ENCODE data around the gene ASPM.

ASPM gene, protein sequence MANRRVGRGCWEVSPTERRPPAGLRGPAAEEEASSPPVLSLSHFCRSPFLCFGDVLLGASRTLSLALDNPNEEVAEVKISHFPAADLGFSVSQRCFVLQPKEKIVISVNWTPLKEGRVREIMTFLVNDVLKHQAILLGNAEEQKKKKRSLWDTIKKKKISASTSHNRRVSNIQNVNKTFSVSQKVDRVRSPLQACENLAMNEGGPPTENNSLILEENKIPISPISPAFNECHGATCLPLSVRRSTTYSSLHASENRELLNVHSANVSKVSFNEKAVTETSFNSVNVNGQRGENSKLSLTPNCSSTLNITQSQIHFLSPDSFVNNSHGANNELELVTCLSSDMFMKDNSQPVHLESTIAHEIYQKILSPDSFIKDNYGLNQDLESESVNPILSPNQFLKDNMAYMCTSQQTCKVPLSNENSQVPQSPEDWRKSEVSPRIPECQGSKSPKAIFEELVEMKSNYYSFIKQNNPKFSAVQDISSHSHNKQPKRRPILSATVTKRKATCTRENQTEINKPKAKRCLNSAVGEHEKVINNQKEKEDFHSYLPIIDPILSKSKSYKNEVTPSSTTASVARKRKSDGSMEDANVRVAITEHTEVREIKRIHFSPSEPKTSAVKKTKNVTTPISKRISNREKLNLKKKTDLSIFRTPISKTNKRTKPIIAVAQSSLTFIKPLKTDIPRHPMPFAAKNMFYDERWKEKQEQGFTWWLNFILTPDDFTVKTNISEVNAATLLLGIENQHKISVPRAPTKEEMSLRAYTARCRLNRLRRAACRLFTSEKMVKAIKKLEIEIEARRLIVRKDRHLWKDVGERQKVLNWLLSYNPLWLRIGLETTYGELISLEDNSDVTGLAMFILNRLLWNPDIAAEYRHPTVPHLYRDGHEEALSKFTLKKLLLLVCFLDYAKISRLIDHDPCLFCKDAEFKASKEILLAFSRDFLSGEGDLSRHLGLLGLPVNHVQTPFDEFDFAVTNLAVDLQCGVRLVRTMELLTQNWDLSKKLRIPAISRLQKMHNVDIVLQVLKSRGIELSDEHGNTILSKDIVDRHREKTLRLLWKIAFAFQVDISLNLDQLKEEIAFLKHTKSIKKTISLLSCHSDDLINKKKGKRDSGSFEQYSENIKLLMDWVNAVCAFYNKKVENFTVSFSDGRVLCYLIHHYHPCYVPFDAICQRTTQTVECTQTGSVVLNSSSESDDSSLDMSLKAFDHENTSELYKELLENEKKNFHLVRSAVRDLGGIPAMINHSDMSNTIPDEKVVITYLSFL (N-terminal part only)

GRCh38 chr1:197146101-197147095, at the start of gene ASPM:
Gene ASPM, minus strand, starts transcription at chr1:197146669. Its CDS starts 232 bp downstream, at chr1:197146437.
- H3K36me3 ChIP-seq (ENCODE audit: control insufficient read depth, low read depth, low read length), result peaks cover 22% of the 10 kb centered on the region
- peak within 1 kb of the TSS; percentile 84 for H3K4me3 ChIP-seq (ENCODE audit: low read length)
- H3K27me3 ChIP-seq (ENCODE audit: control insufficient read depth, insufficient read depth, low read length), result no peaks in the 10 kb centered on the region
- H3K9ac ChIP-seq (ENCODE audit: low read length), result peak within 1 kb of the TSS; percentile 96
- no peaks in the 10 kb centered on the region for H3K9me3 ChIP-seq (ENCODE audit: control insufficient read depth, low read depth, low read length)
- H3K4me1 ChIP-seq (ENCODE audit: control insufficient read depth, low read depth, low read length), result peaks cover 5% of the 10 kb centered on the region
- peak within 1 kb of the TSS; percentile 88 for H3K27ac ChIP-seq (ENCODE audit: low read length)

GRCh38 chr1:197195100-197195499, 48.6 kb upstream of the ASPM start:
- peaks cover 27% of the 10 kb centered on the region for H3K4me1 ChIP-seq (ENCODE audit: control insufficient read depth, low read depth, low read length)

GRCh38 chr1:197184190-197184589, 37.7 kb upstream of the ASPM start:
- H3K36me3 ChIP-seq (ENCODE audit: control insufficient read depth, low read depth, low read length), result peaks cover 29% of the 10 kb centered on the region

More at GRCh38 chr1:197195100-197195499, 48.6 kb upstream of the ASPM start:
- Histone ChIP-seq H3K4me3 (ENCODE audit: low read length) (no peak overlapping the region), H3K9me3 (ENCODE audit: control insufficient read depth, low read depth, low read length) (no peaks in the 10 kb centered on the region), H3K27ac (ENCODE audit: low read length) (no peak overlapping the region), H3K36me3 (ENCODE audit: control insufficient read depth, low read depth, low read length) (no peaks in the 10 kb centered on the region), H3K27me3 (ENCODE audit: control insufficient read depth, insufficient read depth, low read length) (no peaks in the 10 kb centered on the region), H3K9ac (ENCODE audit: low read length) (no peak overlapping the region)

DNA sequence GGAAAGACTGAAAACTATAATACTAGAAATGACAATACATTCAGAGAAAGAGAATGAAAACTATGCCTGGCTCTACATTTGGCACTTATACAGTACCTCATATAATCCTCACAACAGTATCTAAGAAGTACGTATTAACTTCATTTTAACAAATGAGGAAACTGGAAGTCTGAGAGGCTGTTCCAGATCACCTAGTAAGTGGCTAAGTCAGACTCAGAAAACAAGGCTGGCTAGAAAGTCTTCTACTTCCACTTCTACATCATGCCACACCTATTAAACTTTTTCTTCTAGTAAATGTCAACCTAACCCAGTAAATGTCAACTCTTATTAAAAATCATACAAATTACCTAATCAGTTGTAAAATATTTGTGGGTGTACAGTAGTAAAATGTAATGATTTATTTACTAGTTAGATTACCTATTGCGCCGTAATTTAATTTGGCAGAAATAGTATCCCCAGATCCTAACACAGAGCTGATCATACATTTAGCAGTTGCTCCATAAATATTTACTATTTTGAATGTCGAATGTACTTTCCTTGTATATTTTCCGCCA, 36.8 kb upstream of the ASPM start:
- Histone ChIP-seq H3K9me3 (ENCODE audit: control insufficient read depth, low read depth, low read length) (no peaks in the 10 kb centered on the region), H3K36me3 (ENCODE audit: control insufficient read depth, low read depth, low read length) (peaks cover 32% of the 10 kb centered on the region), H3K4me3 (ENCODE audit: low read length) (no peak overlapping the region), H3K9ac (ENCODE audit: low read length) (no peak overlapping the region), H3K27me3 (ENCODE audit: control insufficient read depth, insufficient read depth, low read length) (no peaks in the 10 kb centered on the region), H3K27ac (ENCODE audit: low read length) (no peak overlapping the region), H3K4me1 (ENCODE audit: control insufficient read depth, low read depth, low read length) (no peaks in the 10 kb centered on the region)

More at GRCh38 chr1:197184190-197184589, 37.7 kb upstream of the ASPM start:
- Histone ChIP-seq H3K4me3 (ENCODE audit: low read length) (no peak overlapping the region), H3K4me1 (ENCODE audit: control insufficient read depth, low read depth, low read length) (no peaks in the 10 kb centered on the region), H3K9ac (ENCODE audit: low read length) (no peak overlapping the region), H3K27ac (ENCODE audit: low read length) (no peak overlapping the region), H3K9me3 (ENCODE audit: control insufficient read depth, low read depth, low read length) (no peaks in the 10 kb centered on the region), H3K27me3 (ENCODE audit: control insufficient read depth, insufficient read depth, low read length) (no peaks in the 10 kb centered on the region)

GRCh38 chr1:197182716-197183115, 36.2 kb upstream of the ASPM start:
- H3K27me3 ChIP-seq (ENCODE audit: control insufficient read depth, insufficient read depth, low read length), result no peaks in the 10 kb centered on the region
- no peak overlapping the region for H3K9ac ChIP-seq (ENCODE audit: low read length)
- H3K4me3 ChIP-seq (ENCODE audit: low read length), result no peak overlapping the region
- no peaks in the 10 kb centered on the region for H3K4me1 ChIP-seq (ENCODE audit: control insufficient read depth, low read depth, low read length)
- no peaks in the 10 kb centered on the region for H3K9me3 ChIP-seq (ENCODE audit: control insufficient read depth, low read depth, low read length)
- peaks cover 27% of the 10 kb centered on the region for H3K36me3 ChIP-seq (ENCODE audit: control insufficient read depth, low read depth, low read length)
- no peak overlapping the region for H3K27ac ChIP-seq (ENCODE audit: low read length)

DNA sequence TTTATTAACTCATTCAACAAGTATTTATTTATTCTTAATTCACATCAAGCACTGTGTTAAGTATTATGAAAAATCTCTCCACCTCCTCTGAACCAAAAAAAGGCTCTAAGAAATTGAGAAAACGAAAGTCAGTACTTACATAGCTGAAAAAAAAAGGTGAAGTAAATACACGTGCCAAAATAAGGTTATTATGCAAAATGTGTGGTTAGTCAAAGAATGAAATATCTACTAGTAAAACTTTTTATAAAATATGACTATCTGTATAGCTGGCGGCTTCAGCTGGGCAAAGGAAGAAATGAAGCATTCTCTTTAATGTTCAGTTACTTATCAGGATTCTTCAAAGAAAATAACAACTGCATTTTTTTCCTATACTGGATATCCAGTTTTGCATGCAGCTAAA, 35.5 kb upstream of the ASPM start:
- no peak overlapping the region for H3K4me3 ChIP-seq (ENCODE audit: low read length)
- H3K9me3 ChIP-seq (ENCODE audit: control insufficient read depth, low read depth, low read length), result no peaks in the 10 kb centered on the region
- peaks cover 21% of the 10 kb centered on the region for H3K36me3 ChIP-seq (ENCODE audit: control insufficient read depth, low read depth, low read length)
- H3K27me3 ChIP-seq (ENCODE audit: control insufficient read depth, insufficient read depth, low read length), result no peaks in the 10 kb centered on the region
- H3K4me1 ChIP-seq (ENCODE audit: control insufficient read depth, low read depth, low read length), result no peaks in the 10 kb centered on the region
- no peak overlapping the region for H3K9ac ChIP-seq (ENCODE audit: low read length)
- H3K27ac ChIP-seq (ENCODE audit: low read length), result no peak overlapping the region

GRCh38 chr1:197180252-197180878, 33.9 kb upstream of the ASPM start:
- Histone ChIP-seq H3K27ac (ENCODE audit: low read length) (no peak overlapping the region), H3K36me3 (ENCODE audit: control insufficient read depth, low read depth, low read length) (peaks cover 22% of the 10 kb centered on the region)

DNA sequence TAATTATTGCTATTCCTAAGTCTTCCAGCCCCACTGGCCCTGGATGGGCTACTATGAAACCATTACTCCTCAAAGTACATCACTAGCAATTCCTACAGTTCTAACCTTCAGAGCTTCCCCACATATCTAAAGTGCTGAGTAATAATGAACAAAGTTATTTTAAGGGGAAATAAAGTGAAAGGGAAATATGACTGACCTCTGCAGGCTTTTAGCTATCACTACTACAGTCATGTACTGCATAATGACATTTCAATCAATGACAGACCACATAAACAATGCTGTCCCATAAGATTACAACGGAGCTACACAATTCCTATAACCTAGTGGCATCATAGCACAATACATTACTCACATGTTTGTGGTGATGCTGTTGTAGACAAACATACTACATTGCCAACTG, 32.5 kb upstream of the ASPM start:
- Histone ChIP-seq H3K9ac (ENCODE audit: low read length) (no peak overlapping the region), H3K9me3 (ENCODE audit: control insufficient read depth, low read depth, low read length) (no peaks in the 10 kb centered on the region), H3K27me3 (ENCODE audit: control insufficient read depth, insufficient read depth, low read length) (no peaks in the 10 kb centered on the region), H3K27ac (ENCODE audit: low read length) (no peak overlapping the region), H3K4me3 (ENCODE audit: low read length) (no peak overlapping the region), H3K36me3 (ENCODE audit: control insufficient read depth, low read depth, low read length) (peaks cover 26% of the 10 kb centered on the region), H3K4me1 (ENCODE audit: control insufficient read depth, low read depth, low read length) (no peaks in the 10 kb centered on the region)

More at GRCh38 chr1:197180252-197180878, 33.9 kb upstream of the ASPM start:
- Histone ChIP-seq H3K9ac (ENCODE audit: low read length) (no peak overlapping the region), H3K27me3 (ENCODE audit: control insufficient read depth, insufficient read depth, low read length) (no peaks in the 10 kb centered on the region), H3K9me3 (ENCODE audit: control insufficient read depth, low read depth, low read length) (no peaks in the 10 kb centered on the region), H3K4me3 (ENCODE audit: low read length) (no peak overlapping the region), H3K4me1 (ENCODE audit: control insufficient read depth, low read depth, low read length) (no peaks in the 10 kb centered on the region)

- Histone ChIP-seq H3K27me3 (ENCODE audit: control insufficient read depth, insufficient read depth, low read length) (no peaks in the 10 kb centered on the region), H3K9ac (ENCODE audit: low read length) (no peak overlapping the region), H3K36me3 (ENCODE audit: control insufficient read depth, low read depth, low read length) (peaks cover 24% of the 10 kb centered on the region), H3K4me1 (ENCODE audit: control insufficient read depth, low read depth, low read length) (no peaks in the 10 kb centered on the region), H3K27ac (ENCODE audit: low read length) (no peak overlapping the region), H3K4me3 (ENCODE audit: low read length) (no peak overlapping the region), H3K9me3 (ENCODE audit: control insufficient read depth, low read depth, low read length) (no peaks in the 10 kb centered on the region)
Measured at GRCh38 chr1:197174818-197175217, 28.3 kb upstream of the ASPM start.
